Measurements from ENCODE around the gene IGF1R. TPM values are rescaled to one million over a fixed set of nuclear protein-coding genes. Genes with fewer than 3 reads are reported as not detected.

The IGF1R gene
- total and polyA plus RNA-seq, 2 of the 8 experiments (the other 6 are each of a cell fraction or from before 2014, with no cell fraction given), result 32.9 to 109 TPM

DNA sequence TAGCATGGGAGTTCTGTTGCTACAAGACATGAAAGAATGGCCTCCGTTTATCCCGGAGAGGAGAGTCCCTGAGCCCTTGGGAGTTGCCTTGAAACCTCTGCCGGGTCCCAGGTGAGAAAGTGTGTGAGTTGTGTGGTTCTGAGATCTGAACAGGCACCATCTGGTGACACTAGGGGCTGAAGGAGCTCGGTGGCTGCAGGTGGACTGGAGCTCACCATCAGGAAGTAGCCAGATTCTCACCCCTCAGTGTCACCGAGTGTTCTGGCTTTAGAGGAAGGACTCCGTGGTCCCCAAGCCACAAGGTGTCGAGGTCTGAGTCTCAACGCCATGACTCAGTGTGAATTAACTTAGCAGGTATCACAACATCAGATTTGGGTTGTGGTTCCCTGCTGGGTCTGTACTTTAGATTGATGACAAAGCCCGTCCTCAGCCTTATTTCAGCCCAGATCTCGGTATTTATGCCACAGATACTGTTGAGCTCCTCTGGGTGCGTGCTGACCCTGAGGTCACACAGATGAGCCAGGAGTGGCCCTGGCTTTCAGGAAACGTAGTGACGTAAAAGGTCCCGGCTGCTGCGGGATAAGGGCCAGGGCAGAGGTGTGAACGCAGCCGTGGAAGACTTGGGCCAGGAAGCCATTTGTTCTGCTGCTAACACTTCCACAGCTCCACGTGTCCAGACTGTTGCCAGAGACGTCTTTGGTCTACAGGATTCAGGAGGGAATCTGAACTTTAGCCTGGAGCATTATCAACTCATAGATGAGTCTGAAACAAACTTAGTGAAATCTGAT lies 304.9 kb downstream of the IGF1R start:
- no peak overlapping the region for H2AK5ac ChIP-seq (ENCODE audit: low read depth, low read length)
- no peak for FAIRE-seq
- no peak overlapping the region for H2BK120ac ChIP-seq (replicated peaks; ENCODE audit: low read depth, low read length)
- H2BK12ac ChIP-seq (ENCODE audit: low read depth, low read length), result no peak overlapping the region
- H3K4me3 ChIP-seq (ENCODE audit: extremely low read depth in 1 of 4, insufficient read depth in 2 of 4, low read depth in 3 of 4, low read length in 4 of 4), result no peak overlapping the region
- H3K4me2 ChIP-seq (ENCODE audit: insufficient read depth in 1 of 2, low read depth in 2 of 2, low read length in 2 of 2), result no peak overlapping the region
- peaks cover 21 to 61% (median 41%) of the 10 kb centered on the region in 4 experiments for H3K36me3 ChIP-seq (ENCODE audit: control insufficient read depth in 2 of 4, insufficient read depth in 4 of 4, low read length in 3 of 4)
- no peaks in the 10 kb centered on the region for H3K9me3 ChIP-seq (ENCODE audit: insufficient read depth in 2 of 2, low read depth in 1 of 2, low read length in 1 of 2)
- no peak overlapping the region for H2BK20ac ChIP-seq (ENCODE audit: low read length)
- 0 out of 2 replicates have a peak overlapping the region, but pooled peaks have one; percentile 31 for H3K27ac ChIP-seq (ENCODE audit: low read depth, low read length)
- no peaks in the 10 kb centered on the region for H3K79me1 ChIP-seq (ENCODE audit: low read depth, low read length)
- H3K4me1 ChIP-seq (replicated peaks in 1 of 4; ENCODE audit: control insufficient read depth in 3 of 4, insufficient read depth in 4 of 4, low read length in 3 of 4), result no peaks in the 10 kb centered on the region
- ChIA-PET POLR2A (ENCODE audit: partially characterized antibody) (no interaction called here), CTCF (ENCODE audit: partially characterized antibody) (interaction anchor here (1.2 to 2.1 kb wide), 5 partner anchors 17 to 122 kb away, joined by 3 to 6 read pairs (median 3); no protein-coding TSS in a partner anchor)
- no peak overlapping the region; the same call in 1 of the 2 replicates for H2BK5ac ChIP-seq (ENCODE audit: low read depth, low read length)
- no peak overlapping the region for H4K5ac ChIP-seq (ENCODE audit: insufficient read length, low read depth, low read length)
- 0 out of 2 replicates have a peak, but pooled peaks cover 1% of the 10 kb centered on the region for H3K23me2 ChIP-seq (ENCODE audit: low read depth, low read length)
- no peak overlapping the region for H4K8ac ChIP-seq (ENCODE audit: extremely low read depth, insufficient read depth, low read length)
- H3K56ac ChIP-seq (replicated peaks; ENCODE audit: insufficient read length, low read depth, low read length), result no peak overlapping the region
- no peak overlapping the region for H3K23ac ChIP-seq (ENCODE audit: insufficient read length)
- no peak overlapping the region for H3K4ac ChIP-seq (replicated peaks; ENCODE audit: insufficient read length, low read depth, low read length)
- no peak overlapping the region for H2AFZ ChIP-seq (ENCODE audit: low read length)
- H3K79me2 ChIP-seq (ENCODE audit: control insufficient read depth in 1 of 2, insufficient read depth in 2 of 2, low read length in 2 of 2), result no peaks in the 10 kb centered on the region
- H4K91ac ChIP-seq (replicated peaks; ENCODE audit: insufficient read length, low read length), result no peak overlapping the region
- no peak overlapping the region for H2BK15ac ChIP-seq (ENCODE audit: low read length)
- no peak overlapping the region for H3K14ac ChIP-seq (ENCODE audit: insufficient read length)
- WGBS, 2 experiments (ENCODE audit: extremely low coverage in 1 of 2, insufficient coverage in 1 of 2, insufficient read length in 1 of 2, insufficient replicate concordance in 2 of 2, low coverage in 1 of 2, low lambda C conversion rate in 2 of 2, missing lambda C conversion rate in 1 of 2), result 88% methylated on average over 19 of the region's 19 CpGs; no CpG with 5 or more reads in 1 of the 2 experiments
- peaks cover 1 to 2% of the 10 kb centered on the region in 2 experiments for H4K20me1 ChIP-seq (replicated peaks in 1 of 2; ENCODE audit: control insufficient read depth in 1 of 2, insufficient read depth in 2 of 2, low read length in 2 of 2)
- H3K27me3 ChIP-seq (replicated peaks in 1 of 4; ENCODE audit: control insufficient read depth in 3 of 4, extremely low read depth in 1 of 4, insufficient read depth in 3 of 4, low read length in 3 of 4), result no peaks in the 10 kb centered on the region
- no peak for DNase-seq (ENCODE audit: low read depth in 1 of 2, low spot score in 2 of 2)
- TF ChIP-seq SP2 (IDR thresholded peaks at IDR 0.05; ENCODE audit: low read length) (no peak), GTF2F1 (IDR thresholded peaks at IDR 0.05; ENCODE audit: borderline replicate concordance, low read depth, low read length) (no peak), MAFK (IDR thresholded peaks at IDR 0.05; ENCODE audit: low read depth, low read length) (no peak), PHF8 (conservative IDR thresholded peaks at IDR 0.05; ENCODE audit: low read depth, low read length) (no peak)
- H3K9ac ChIP-seq (replicated peaks in 1 of 4; ENCODE audit: extremely low read depth in 1 of 4, low read depth in 3 of 4, low read length in 3 of 4), result no peak overlapping the region
- H3K18ac ChIP-seq (ENCODE audit: extremely low read depth, low read length), result no peak overlapping the region
